ENCODE results near the gene RACGAP1. TPM values are rescaled to one million over a fixed set of nuclear protein-coding genes. Genes with fewer than 3 reads are reported as not detected.
A peak's percentile ranks its signal among the peaks of the same experiment; 100 is the strongest.

The RACGAP1 gene
- total RNA-seq, 1 donor from 2014 or later = 10.8 TPM

- Histone ChIP-seq H3K4me1 (no peaks in the 10 kb centered on the region), H3K4me3 (no peak overlapping the region), H3K27ac (no peak overlapping the region), H3K36me3 (no peaks in the 10 kb centered on the region), H3K9me3 (no peaks in the 10 kb centered on the region), H3K27me3 (no peaks in the 10 kb centered on the region)
- ATAC-seq (no peak), DNase-seq (peak; percentile 49)
- intact Hi-C loops (cut with DNase I) = no loop called here
- no peak for TF ChIP-seq CTCF (IDR thresholded peaks at IDR 0.05)
Observed at GRCh38 chr12:49976557-49976956, 48.7 kb downstream of the RACGAP1 start.

GRCh38 chr12:49975318-49975761 is 50.0 kb downstream of the RACGAP1 start:
- TF ChIP-seq CTCF (IDR thresholded peaks at IDR 0.05) = no peak
- intact Hi-C loops (cut with DNase I) = no loop called here
- Histone ChIP-seq H3K4me3 (no peak overlapping the region), H3K9me3 (no peaks in the 10 kb centered on the region), H3K27ac (no peak overlapping the region), H3K36me3 (no peaks in the 10 kb centered on the region), H3K4me1 (no peaks in the 10 kb centered on the region), H3K27me3 (no peaks in the 10 kb centered on the region)
- peak; percentile 61 for DNase-seq
- ATAC-seq = no peak

- DNase-seq = peak; percentile 53
- no peak for ATAC-seq
- intact Hi-C loops (cut with DNase I) = no loop called here
Observed at GRCh38 chr12:49974677-49975317, 50.5 kb downstream of the RACGAP1 start.

GRCh38 chr12:49974231-49974675 is 51.0 kb downstream of the RACGAP1 start:
- H3K27me3 ChIP-seq = no peaks in the 10 kb centered on the region
- ATAC-seq = peak; percentile 86
- H3K4me3 ChIP-seq = no peak overlapping the region
- H3K9me3 ChIP-seq = no peaks in the 10 kb centered on the region
- intact Hi-C loops (cut with DNase I) = no loop called here
- DNase-seq = peak; percentile 85
- H3K4me1 ChIP-seq = no peaks in the 10 kb centered on the region
- no peaks in the 10 kb centered on the region for H3K36me3 ChIP-seq
- H3K27ac ChIP-seq = no peak overlapping the region
- peak; percentile 53 for TF ChIP-seq CTCF (IDR thresholded peaks at IDR 0.05)

More at GRCh38 chr12:49974677-49975317, 50.5 kb downstream of the RACGAP1 start:
- Histone ChIP-seq H3K4me1 (no peaks in the 10 kb centered on the region), H3K9me3 (no peaks in the 10 kb centered on the region), H3K4me3 (no peak overlapping the region), H3K27ac (no peak overlapping the region), H3K27me3 (no peaks in the 10 kb centered on the region), H3K36me3 (no peaks in the 10 kb centered on the region)
- no peak for TF ChIP-seq CTCF (IDR thresholded peaks at IDR 0.05)

- Histone ChIP-seq H3K9me3 (no peaks in the 10 kb centered on the region), H3K4me3 (no peak overlapping the region), H3K27me3 (no peaks in the 10 kb centered on the region), H3K27ac (no peak overlapping the region), H3K36me3 (no peaks in the 10 kb centered on the region), H3K4me1 (no peaks in the 10 kb centered on the region)
- DNase-seq (peak; percentile 58), ATAC-seq (no peak)
- intact Hi-C loops (cut with DNase I) = no loop called here
- TF ChIP-seq CTCF (IDR thresholded peaks at IDR 0.05) = no peak
Observed at GRCh38 chr12:49973361-49973830, 51.9 kb downstream of the RACGAP1 start.

All from upper lobe of right lung (tissue), 1 donor.